Right cardiac atrium (tissue), 5 donors: ENCODE measurements around the gene UNC5B. TPM values are rescaled to one million over a fixed set of nuclear protein-coding genes. Genes with fewer than 3 reads are reported as not detected.
A peak's percentile ranks its signal among the peaks of the same experiment; 100 is the strongest.

Experiments
- ATAC-seq, 2 donors: fragments of 200-7000 bp; cut with Tn5 transposase; one replicate each; pipeline versions ENCODE4 v1.8.0 to v1.9.1; 2020; ENCODE audit warnings: moderate library complexity in 2 of 2, mild to moderate bottlenecking in 1 of 2
- DNase-seq, 3 donors: peaks; one replicate each; pipeline ENCODE4 v3.0.0-alpha.2; 2020
- H3K27ac ChIP-seq: one replicate; pipeline ENCODE4 v1.5.1; 2013; ENCODE audit warnings: mild to moderate bottlenecking, low read length, control low read depth, moderate library complexity
- H3K27me3 ChIP-seq: one replicate; pipeline ENCODE4 v1.6.1; 2013; ENCODE audit not compliant: control insufficient read depth, insufficient read depth
- H3K4me1 ChIP-seq: one replicate; pipeline ENCODE4 v1.6.1; 2013; ENCODE audit warnings: low read length; ENCODE audit not compliant: control insufficient read depth, insufficient read depth
- H3K4me3 ChIP-seq: one replicate; pipeline ENCODE4 v1.5.1; 2013; ENCODE audit warnings: low read length, control low read depth
- H3K9me3 ChIP-seq: one replicate; pipeline ENCODE4 v1.6.1; 2013; ENCODE audit warnings: low read length; ENCODE audit not compliant: control insufficient read depth
- WGBS: extraction: QIAGEN DNeasy Blood & Tissue Kit; methylation state at CpG from one replicate; pipeline ENCODE4 v1.1.7; 2013; 5-methylcytosine and 5-hydroxymethylcytosine counted together
- intact Hi-C, 4 donors: fragments of 100-400 bp; cut with DNase I; formaldehyde crosslinking; loops; one replicate each; pipeline versions ENCODE4 v1.11.0 to v1.14.0; 2022 to 2023
- polyA plus RNA-seq: library from polyadenylated mRNA; stranded (reverse); fragments of 200-250 nt; gene quantifications from one replicate; pipeline ENCODE4 v1.2.3, GENCODE V29; 2013
- total RNA-seq, 4 donors: library from RNA; stranded (reverse); fragmentation: NEBNext Ultra II Directional; extraction: Animal tissue kit (Norgen Biotek cat#: 25700); gene quantifications; one replicate each; pipeline ENCODE4 v1.2.1, GENCODE V29; 2021
- donor health status: healthy with polysubstance abuse.
- donor health status: DM: no; HTN: yes; CAD: no.
- donor health status: DM: no; HTN: no; CAD: no.
- donor health status: DM: no; HTN: yes; CAD: no; lungs with severe emphysema.
- donor health status: DM: yes; HTN: yes; CAD: no.

Gene UNC5B
- total and polyA plus RNA-seq, 5 donors, result 12.4 to 26.6 (median 22.4) TPM

- H3K27me3 ChIP-seq, result no peaks in the 10 kb centered on the region
- no peaks in the 10 kb centered on the region for H3K9me3 ChIP-seq
- WGBS, result 92% methylated on average over 11 of the region's 11 CpGs
- intact Hi-C loops, result no loop called here
- H3K4me1 ChIP-seq, result peaks cover 31% of the 10 kb centered on the region
- DNase-seq, result peak in 2 of 3 donors; percentile 30 to 37
- H3K27ac ChIP-seq, result no peak overlapping the region
- H3K4me3 ChIP-seq, result no peak overlapping the region
- no peak for ATAC-seq
These were observed 45.1 kb downstream of the UNC5B start for GRCh38 chr10:71257319-71257997.

GRCh38 chr10:71258046-71258445, 45.7 kb downstream of the UNC5B start:
- no peaks in the 10 kb centered on the region for H3K9me3 ChIP-seq
- H3K27ac ChIP-seq, result no peak overlapping the region
- H3K27me3 ChIP-seq, result no peaks in the 10 kb centered on the region
- no peak overlapping the region for H3K4me3 ChIP-seq
- DNase-seq (peak in 1 of 3 donors; percentile 18), ATAC-seq (no peak)
- intact Hi-C loops, result no loop called here
- H3K4me1 ChIP-seq, result peaks cover 26% of the 10 kb centered on the region
- 99% methylated on average over 4 of the region's 4 CpGs for WGBS

GRCh38 chr10:71258446-71259145, 46.2 kb downstream of the UNC5B start:
- H3K9me3 ChIP-seq, result no peaks in the 10 kb centered on the region
- H3K27me3 ChIP-seq, result no peaks in the 10 kb centered on the region
- ATAC-seq (no peak), DNase-seq (peak in 2 of 3 donors; percentile 37 to 45)
- intact Hi-C loops, result no loop called here
- 90% methylated on average over 9 of the region's 9 CpGs for WGBS
- no peak overlapping the region for H3K27ac ChIP-seq
- peaks cover 24% of the 10 kb centered on the region for H3K4me1 ChIP-seq
- H3K4me3 ChIP-seq, result no peak overlapping the region

GRCh38 chr10:71259282-71259681, 46.9 kb downstream of the UNC5B start:
- H3K27ac ChIP-seq, result peak overlapping the region; percentile 86

GRCh38 chr10:71259815-71260501, 47.6 kb downstream of the UNC5B start:
- WGBS, result 48% methylated on average over 13 of the region's 13 CpGs

More at GRCh38 chr10:71259282-71259681, 46.9 kb downstream of the UNC5B start:
- Histone ChIP-seq H3K9me3 (no peaks in the 10 kb centered on the region), H3K4me3 (no peak overlapping the region), H3K27me3 (no peaks in the 10 kb centered on the region), H3K4me1 (peaks cover 21% of the 10 kb centered on the region)
- intact Hi-C loops, result no loop called here
- ATAC-seq (no peak), DNase-seq (peak in 1 of 3 donors; percentile 9)
- 94% methylated on average over 7 of the region's 7 CpGs for WGBS

GRCh38 chr10:71260622-71261325, 48.4 kb downstream of the UNC5B start:
- intact Hi-C loops, result no loop called here
- H3K4me1 ChIP-seq, result peaks cover 27% of the 10 kb centered on the region
- H3K4me3 ChIP-seq, result no peak overlapping the region
- H3K9me3 ChIP-seq, result no peaks in the 10 kb centered on the region
- ATAC-seq (peak; percentile 32 to 66), DNase-seq (peak; percentile 73 to 84 (median 83))
- WGBS, result 51% methylated on average over 13 of the region's 13 CpGs
- peak overlapping the region; percentile 86 for H3K27ac ChIP-seq
- no peaks in the 10 kb centered on the region for H3K27me3 ChIP-seq

More at GRCh38 chr10:71259815-71260501, 47.6 kb downstream of the UNC5B start:
- Histone ChIP-seq H3K27ac (peak overlapping the region; percentile 86), H3K4me3 (no peak overlapping the region), H3K27me3 (no peaks in the 10 kb centered on the region), H3K9me3 (no peaks in the 10 kb centered on the region), H3K4me1 (peaks cover 21% of the 10 kb centered on the region)
- intact Hi-C loops, result no loop called here
- ATAC-seq, result peak; percentile 35 to 39
- peak; percentile 57 to 83 (median 80) for DNase-seq

GRCh38 chr10:71262027-71262426, 49.7 kb downstream of the UNC5B start:
- no peak overlapping the region for H3K4me3 ChIP-seq
- ATAC-seq (peak; percentile 15 to 27), DNase-seq (peak in 2 of 3 donors; percentile 69 to 70)
- peaks cover 32% of the 10 kb centered on the region for H3K4me1 ChIP-seq
- intact Hi-C loops, result no loop called here
- H3K9me3 ChIP-seq, result no peaks in the 10 kb centered on the region
- H3K27me3 ChIP-seq, result no peaks in the 10 kb centered on the region
- 53% methylated on average over 8 of the region's 8 CpGs for WGBS
- peak overlapping the region; percentile 62 for H3K27ac ChIP-seq

- H3K9me3 ChIP-seq, result no peaks in the 10 kb centered on the region
- H3K27ac ChIP-seq, result peak overlapping the region; percentile 83
- peak in 1 of 3 donors; percentile 29 for DNase-seq
- peaks cover 32% of the 10 kb centered on the region for H3K4me1 ChIP-seq
- H3K4me3 ChIP-seq, result no peak overlapping the region
- no peaks in the 10 kb centered on the region for H3K27me3 ChIP-seq
- 71% methylated on average over 5 of the region's 5 CpGs for WGBS
- ATAC-seq, result no peak
- intact Hi-C loops, result no loop called here
These were observed 50.4 kb downstream of the UNC5B start for GRCh38 chr10:71262817-71263216.

GRCh38 chr10:71263376-71263775, 51.0 kb downstream of the UNC5B start:
- H3K9me3 ChIP-seq, result no peaks in the 10 kb centered on the region
- peak overlapping the region; percentile 83 for H3K27ac ChIP-seq
- intact Hi-C loops, result no loop called here
- H3K4me1 ChIP-seq, result peaks cover 32% of the 10 kb centered on the region
- H3K27me3 ChIP-seq, result no peaks in the 10 kb centered on the region
- WGBS, result 43% methylated on average over 9 of the region's 9 CpGs
- no peak overlapping the region for H3K4me3 ChIP-seq
- DNase-seq (peak in 2 of 3 donors; percentile 52 to 62), ATAC-seq (no peak)

GRCh38 chr10:71264345-71265200, 52.2 kb downstream of the UNC5B start:
- H3K27ac ChIP-seq, result no peak overlapping the region
- intact Hi-C loops, result loop anchor here in 3 of 4 donors (5.0 kb wide), 1 partner anchor 52 kb away; the partner anchor contains the start of gene UNC5B (in 3 of the 3)

More at GRCh38 chr10:71264345-71265200, 52.2 kb downstream of the UNC5B start:
- ATAC-seq (no peak), DNase-seq (peak in 2 of 3 donors; percentile 41 to 53)
- no peaks in the 10 kb centered on the region for H3K27me3 ChIP-seq
- H3K4me3 ChIP-seq, result no peak overlapping the region
- whole genome bisulfite sequencing, result 80% methylated on average over 16 of the region's 16 CpGs
- peaks cover 28% of the 10 kb centered on the region for H3K4me1 ChIP-seq
- H3K9me3 ChIP-seq, result no peaks in the 10 kb centered on the region
